MM.1S (cell line): ENCODE measurements around the gene RSRC2.

Experiments used
- CTCF ChIP-seq: fragments of 300-600 bp; sonication (generic); IDR thresholded peaks from 2 replicates; pipeline ENCODE4 v1.5.1; 2016; ENCODE audit warnings: antibody characterized with exemption, low read length, mixed read lengths
- EZH2 ChIP-seq: fragments of 300-600 bp; sonication (generic); optimal IDR thresholded peaks from 2 replicates; pipeline ENCODE3; 2017; ENCODE audit warnings: low read depth, mild to moderate bottlenecking, antibody characterized with exemption, low read length, mixed read lengths
- EZH2phosphoT487 ChIP-seq: fragments of 300-600 bp; sonication (generic); IDR thresholded peaks from 2 replicates; pipeline ENCODE4 v1.6.1; 2018; ENCODE audit warnings: antibody characterized with exemption, low read length

GRCh38 chr12:122459211-122459610 is 67.5 kb downstream of the RSRC2 start:
- TF ChIP-seq CTCF = no peak
- TF ChIP-seq EZH2phosphoT487 = no peak
- no peak for TF ChIP-seq EZH2
